SU-DHL-6 (cell line): Measurements from ENCODE around the gene CPLX1.

Experiments
- EZH2phosphoT487 ChIP-seq: fragments of 200-600 bp; sonication (generic), shearing (Covaris generic); conservative IDR thresholded peaks from 2 replicates; pipeline ENCODE4 v1.6.1; 2018; ENCODE audit warnings: mild to moderate bottlenecking, antibody characterized with exemption, low read length, moderate library complexity, mixed read lengths
- TF ChIP-seq, protein P1 (sequence below): fragments of 200-600 bp; sonication (generic); IDR thresholded peaks from one replicate; pipeline ENCODE4 v1.5.1; 2017; ENCODE audit warnings: antibody characterized with exemption, mild to moderate bottlenecking, low read length, moderate library complexity; ENCODE audit not compliant: insufficient read depth, poor library complexity, severe bottlenecking

DNA sequence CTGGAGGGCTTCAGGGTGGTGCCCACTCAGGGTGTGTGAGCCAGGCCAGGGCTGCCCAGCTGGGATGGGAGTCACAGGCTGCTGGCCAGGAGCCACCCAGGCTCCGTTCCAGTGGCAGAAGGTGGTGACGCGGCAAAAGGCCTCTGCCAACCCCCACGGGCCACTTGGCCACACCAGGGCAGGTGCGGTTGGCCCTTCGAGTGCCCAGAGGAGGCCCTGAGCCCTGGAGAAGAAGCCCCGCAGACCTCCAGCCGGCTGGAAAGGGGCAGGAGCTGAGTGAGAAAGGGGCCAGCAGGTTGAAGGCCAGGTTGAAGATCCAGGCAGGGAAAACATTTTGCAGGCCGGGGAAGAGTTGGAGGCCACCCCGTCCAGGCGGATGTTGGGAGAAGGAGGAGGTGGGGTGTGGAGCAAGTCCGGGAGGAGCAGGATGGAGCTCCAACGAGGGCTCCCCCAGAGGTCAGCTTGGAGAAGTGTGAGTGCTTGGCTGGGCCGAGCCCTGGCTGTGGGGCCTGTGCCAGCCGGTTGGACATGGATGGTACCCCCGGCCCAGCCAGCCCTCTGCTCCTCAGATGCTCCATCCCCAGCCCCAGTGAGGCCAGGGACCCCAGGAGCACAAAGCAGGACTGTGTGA is 2.8 kb upstream of the CPLX1 start:
- TF ChIP-seq, protein P1, sequence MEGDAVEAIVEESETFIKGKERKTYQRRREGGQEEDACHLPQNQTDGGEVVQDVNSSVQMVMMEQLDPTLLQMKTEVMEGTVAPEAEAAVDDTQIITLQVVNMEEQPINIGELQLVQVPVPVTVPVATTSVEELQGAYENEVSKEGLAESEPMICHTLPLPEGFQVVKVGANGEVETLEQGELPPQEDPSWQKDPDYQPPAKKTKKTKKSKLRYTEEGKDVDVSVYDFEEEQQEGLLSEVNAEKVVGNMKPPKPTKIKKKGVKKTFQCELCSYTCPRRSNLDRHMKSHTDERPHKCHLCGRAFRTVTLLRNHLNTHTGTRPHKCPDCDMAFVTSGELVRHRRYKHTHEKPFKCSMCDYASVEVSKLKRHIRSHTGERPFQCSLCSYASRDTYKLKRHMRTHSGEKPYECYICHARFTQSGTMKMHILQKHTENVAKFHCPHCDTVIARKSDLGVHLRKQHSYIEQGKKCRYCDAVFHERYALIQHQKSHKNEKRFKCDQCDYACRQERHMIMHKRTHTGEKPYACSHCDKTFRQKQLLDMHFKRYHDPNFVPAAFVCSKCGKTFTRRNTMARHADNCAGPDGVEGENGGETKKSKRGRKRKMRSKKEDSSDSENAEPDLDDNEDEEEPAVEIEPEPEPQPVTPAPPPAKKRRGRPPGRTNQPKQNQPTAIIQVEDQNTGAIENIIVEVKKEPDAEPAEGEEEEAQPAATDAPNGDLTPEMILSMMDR: no peak
- no peak for TF ChIP-seq EZH2phosphoT487
